Measurements from ENCODE around the gene SLC9A3.

The SLC9A3 gene

DNA sequence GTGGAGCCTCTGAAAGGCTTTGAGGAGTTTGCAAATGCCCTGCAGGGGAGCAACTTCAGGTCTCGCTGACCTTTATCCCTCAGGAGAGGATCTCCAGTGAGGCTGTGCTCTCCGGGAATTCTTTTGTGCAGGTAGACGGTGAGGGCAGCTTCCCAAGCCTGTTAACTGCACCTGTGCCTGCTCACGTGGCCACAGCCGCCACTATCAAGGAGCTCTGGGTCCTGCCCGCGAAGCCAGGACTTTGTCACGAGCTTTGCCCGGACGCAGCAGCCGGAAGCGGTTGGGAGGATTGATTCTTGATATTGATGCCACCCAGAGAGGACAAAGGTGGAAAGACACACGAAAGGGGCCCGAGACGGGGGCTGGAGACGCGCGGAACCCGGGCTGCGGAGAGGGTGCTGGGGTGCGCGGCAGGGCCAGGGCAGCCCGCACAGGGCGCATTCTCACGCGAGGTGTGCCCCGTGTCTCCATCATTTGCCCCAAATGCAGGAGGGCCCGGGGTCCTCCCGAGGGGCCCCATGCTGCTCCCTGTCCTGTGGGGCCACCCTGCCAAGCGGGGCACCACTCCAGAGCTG is 18.2 kb downstream of the SLC9A3 start:
- no peak for DNase-seq (ENCODE audit: low read depth)

DNA sequence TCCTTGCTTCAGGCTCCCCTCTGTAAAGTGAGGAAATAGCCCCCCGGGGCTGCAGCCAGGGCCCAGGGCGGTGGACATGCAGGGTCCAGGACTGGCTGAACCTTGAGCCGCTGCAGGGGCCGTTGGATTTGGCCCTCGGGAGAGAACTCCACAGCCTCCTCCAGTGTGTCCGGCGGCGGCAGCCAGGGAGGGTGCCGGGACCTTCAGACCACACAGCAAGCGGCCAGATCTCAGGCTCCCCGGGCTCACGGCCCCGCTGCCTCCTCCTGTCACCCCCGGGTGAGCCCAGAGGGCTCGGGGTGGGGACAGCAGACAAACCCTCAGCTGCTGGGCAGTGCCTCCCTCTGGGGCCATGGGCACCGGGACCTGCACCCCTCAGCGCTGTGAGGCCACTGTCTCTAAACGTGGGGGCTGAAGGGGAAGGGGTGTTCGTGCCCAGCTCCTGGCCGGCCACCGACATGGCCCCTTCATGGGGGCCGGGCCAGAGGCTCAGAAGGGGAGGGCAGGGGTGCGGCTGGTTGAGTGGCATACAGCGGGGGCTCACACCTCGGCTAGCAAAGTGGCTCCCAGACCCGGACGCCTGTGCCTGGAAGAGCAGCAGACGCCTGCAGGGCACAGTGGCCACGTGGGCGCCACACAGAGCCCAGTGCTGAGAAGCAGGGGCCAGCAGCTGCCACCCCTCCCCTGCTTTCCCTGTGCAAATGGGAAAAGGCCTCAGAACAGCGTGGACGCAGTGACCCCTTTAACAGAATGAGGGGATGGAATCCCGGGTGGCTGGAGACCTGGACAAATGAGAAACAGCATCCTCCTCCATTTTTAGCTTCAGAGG is 19.7 kb downstream of the SLC9A3 start:
- DNase-seq (ENCODE audit: low read depth), result no peak

DNA sequence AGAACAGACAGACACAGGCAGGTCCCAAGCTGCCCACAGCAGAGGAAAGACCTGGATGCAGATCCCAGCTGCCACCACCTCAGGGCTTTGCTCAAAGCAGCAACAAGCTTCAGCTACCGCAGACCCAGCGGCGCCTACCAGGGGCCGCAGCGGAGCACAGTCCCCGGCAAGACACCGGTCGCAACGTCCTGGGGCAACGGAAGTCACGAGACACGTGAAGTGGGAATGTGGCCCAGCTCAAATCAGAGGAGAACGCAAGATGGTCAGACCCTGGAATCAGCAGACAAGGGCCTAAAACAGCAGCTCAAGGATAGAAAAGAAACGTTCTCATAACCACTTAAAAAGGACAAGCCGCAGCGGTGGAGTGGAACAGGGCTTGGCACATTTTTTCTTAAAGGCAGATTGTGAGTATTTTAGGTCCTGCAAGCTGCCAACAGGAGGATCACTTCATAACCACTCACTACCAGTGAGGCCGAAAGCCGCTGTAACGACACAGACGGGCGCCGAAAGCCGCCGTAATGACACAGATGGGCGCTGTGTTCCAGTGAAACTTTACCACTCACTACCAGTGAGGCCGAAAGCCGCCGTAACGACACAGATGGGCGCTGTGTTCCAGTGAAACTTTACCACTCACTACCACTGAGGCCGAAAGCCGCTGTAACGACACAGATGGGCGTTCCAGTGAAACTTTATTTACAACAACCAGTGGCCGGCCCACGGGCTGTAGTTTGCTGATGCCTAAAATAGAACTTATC is 21.7 kb downstream of the SLC9A3 start:
- DNase-seq (ENCODE audit: low read depth), result no peak

DNA sequence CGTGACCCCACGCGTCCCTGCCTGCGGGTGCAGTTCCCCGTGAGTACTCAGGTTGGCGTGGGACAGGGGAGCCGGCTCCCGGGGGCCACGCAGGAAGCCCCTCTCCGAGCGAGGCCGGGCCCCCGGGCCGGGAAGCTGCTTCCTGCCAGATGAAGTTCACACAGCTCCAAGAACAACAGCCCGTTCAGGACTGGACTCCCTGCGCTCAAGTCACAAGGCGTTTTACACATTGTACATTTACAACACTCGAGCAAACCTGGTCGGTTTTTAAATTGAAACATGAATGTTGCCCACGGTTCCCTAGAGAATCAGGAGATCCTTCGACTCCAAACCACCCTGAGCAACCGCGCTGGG is 22.4 kb downstream of the SLC9A3 start:
- no peak for DNase-seq (ENCODE audit: low read depth)

DNA sequence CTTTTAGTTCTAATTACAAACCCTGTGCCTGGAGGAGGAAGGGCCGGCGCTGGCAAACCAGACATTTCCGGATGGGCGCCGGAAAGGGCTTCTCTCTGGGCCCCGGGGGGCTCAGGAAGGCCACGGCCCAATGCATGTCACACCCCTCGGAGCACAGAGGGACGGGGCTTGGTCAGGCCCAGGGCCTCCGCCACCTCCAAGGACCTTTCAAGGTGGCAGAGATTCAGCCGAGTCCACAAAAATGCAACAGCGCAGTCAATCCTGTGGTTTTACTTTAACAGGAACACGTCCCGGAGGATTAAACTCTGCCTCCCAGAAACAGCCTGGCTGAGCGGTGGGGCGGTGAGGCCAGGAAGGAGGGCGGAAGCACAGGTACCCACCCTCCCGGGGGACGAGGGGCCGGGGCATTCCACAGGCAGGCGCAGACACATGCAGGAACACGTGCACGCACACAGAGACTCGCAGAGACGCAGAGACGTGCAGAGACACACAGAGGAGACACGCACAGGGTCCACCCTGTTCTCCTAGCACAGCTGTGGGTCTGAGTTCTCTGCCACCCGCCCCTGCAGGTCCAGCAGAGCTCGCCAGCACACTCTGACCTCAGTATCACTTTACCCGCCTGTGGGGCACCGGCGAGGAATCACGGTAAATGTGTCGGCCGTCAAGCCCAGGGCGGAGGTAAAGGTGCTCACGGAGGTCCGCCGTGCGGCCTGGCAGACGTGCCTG is 23.0 kb downstream of the SLC9A3 start:
- DNase-seq (ENCODE audit: low read depth), result no peak

DNA sequence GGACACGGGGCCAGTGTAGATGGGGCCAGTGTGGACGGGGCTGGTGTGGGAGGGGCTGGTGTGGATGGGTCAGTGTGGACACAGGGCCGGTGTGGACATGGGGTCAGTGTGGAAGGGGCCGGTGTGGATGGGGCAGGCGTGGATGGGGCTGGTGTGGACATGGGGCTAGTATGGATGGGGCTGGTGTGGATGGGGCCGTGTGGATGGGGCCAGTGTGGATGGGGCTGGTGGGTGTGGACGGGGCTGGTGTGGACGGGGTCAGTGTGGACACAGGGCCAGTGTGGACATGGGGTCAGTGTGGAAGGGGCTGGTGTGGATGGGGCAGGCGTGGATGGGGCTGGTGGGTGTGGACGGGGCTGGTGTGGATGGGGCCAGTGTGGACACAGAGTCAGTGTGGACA is 23.8 kb downstream of the SLC9A3 start:
- DNase-seq (ENCODE audit: low read depth), result no peak

DNA sequence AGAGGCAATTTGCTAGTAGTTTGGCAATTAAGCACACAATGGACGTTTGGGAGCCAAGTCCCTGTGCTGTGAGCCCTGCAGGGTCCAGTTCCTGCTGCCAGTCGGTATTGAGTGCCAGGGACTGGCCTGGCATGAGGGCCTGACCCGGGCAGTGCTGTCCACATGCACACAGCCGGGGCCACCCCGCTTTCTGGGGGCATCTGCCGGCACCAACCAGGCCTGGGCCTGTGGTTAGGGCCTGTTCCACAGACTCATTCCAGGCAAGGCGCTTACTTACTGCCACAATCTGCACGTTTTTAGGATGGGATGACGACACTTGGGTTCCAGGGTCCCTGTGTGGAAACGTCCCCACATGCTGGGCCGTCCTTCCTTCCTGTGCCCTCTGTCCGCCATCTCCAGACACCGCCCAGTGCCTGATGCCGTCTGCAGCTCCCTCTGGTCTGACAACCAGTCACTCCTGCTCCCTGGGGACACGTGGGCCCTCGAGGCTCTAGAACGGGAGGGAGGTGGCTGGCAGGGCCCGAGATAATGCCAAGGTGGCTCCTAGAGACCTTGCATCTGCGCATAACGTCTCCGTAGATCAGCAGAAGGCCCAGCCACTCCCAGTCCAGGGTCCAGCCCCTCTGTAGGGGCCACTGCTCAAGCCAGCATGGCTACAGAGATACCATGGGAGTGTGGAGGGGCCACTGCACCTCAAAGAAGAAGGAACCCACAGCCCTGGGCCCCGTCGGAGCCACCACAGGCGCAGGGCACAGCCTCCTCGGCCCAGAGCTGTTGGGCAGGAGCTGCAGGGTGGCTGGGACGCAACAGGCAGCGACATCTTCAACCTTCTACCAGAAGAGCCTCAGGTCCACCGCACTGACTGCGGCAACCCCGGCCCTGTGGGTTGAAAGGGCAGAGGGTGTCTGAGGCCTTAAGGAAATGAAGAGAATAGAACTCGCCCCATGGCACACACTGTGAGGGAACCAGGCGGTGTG is 24.7 kb downstream of the SLC9A3 start:
- DNase-seq (ENCODE audit: low read depth), result no peak

DNA sequence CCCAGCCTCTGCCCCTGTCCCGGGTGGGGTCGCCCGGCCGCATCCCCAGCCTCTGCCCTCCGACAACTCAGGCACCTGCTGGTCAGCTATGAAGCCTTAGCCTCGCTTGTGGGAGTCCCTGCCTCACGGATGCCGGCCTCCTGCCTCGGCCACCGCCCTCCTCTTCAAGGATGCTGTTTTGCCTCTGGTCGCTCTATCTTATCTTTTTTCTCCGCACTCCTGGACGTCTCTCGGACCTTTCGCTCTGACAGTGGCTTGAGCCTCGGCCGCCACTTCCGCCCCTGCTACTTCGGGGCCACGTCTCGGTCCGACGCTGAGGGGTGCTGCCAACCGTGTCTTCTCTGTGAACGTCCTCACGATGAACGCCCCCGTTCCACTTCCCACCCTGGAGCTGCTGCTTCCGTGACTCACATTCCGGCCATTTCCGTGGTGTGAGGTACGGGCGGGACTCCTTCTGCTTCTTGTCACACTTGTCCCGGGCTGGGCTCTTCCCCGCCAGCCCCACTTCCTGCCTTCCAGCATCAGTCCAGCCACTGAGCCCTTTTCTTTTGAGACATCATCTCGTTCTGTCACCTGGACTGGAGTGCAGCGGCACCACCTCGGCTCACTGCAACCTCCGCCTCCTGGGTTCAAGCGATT is 26.3 kb downstream of the SLC9A3 start:
- DNase-seq (ENCODE audit: low read depth), result no peak

DNA sequence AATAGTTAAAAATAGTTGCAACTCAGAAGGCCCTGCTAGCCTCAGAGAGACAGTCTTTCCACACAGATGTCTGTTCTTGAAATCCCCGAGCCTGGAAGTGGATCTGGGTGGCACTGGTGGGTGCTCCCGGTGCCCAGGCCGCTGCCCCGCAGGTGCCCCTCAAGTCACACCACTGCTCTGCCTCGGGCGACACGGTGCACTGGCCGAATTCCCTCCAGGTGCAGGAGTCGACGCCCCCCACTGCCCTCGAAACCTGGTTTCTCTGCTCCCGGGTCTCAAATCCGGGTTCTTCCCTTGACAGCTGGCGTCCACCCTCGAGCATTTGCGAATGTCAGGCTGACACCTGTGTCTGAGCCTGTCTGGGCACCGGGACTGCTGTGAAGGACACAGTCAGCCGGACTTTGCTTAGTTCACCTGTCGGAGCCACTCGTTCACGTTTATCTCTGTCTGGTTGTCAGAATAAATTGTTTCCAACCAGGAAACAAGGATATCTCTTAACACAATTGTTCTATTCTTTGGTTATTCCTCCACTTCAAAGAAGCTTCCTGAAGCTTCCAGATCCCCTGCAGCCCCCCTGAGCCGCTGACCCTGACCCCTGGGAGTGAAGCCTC is 27.1 kb downstream of the SLC9A3 start:
- no peak for DNase-seq (ENCODE audit: low read depth)

DNA sequence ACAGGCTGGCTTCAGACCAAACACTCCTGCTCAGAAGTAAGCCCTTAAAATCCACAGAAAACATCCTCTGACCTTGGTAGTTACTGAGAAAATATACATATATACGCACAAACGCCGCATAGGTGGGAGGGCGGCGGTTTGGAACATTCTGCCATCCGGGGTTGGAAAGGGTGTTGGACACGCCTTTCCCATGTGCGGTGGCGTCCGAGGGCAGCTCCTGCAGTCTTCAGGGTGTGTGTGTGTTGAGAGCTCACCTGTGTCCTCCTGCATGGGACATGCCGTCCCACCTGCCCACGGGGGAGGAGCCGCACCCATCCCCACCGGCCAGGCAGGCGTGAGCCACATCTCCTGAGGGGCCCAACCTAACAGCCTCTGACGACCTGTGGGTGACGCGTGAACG is 28.2 kb downstream of the SLC9A3 start:
- no peak for DNase-seq (ENCODE audit: low read depth)

DNA sequence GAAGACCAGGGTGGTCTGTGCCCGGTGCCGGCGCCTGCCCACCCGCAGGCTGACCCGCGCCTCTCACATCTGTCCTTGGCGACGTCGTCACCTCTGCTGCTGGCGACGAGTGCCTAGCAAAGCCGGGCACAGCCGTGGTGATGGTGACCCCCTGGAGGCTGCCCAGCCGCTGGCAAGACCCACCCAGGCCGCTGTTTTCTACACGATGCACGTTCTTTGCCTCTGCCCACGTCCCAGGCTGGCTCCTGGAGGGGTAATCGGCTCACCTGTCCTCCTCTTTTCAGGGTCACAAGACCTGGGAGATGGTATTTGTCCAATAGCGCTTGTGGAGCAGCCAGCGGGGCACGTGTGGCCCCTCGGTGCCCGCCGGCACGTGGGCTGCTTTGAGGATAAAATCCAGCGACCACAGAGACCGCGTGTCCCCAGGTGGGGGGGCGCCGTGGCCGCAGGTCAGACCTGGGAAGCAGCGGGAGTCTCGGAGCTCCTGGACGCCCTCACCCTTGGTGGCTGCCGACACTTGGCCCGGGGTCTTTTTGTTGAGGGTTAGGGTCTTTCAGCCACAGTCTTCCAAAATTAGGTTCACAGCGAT is 29.5 kb downstream of the SLC9A3 start:
- no peak for DNase-seq (ENCODE audit: low read depth)

DNA sequence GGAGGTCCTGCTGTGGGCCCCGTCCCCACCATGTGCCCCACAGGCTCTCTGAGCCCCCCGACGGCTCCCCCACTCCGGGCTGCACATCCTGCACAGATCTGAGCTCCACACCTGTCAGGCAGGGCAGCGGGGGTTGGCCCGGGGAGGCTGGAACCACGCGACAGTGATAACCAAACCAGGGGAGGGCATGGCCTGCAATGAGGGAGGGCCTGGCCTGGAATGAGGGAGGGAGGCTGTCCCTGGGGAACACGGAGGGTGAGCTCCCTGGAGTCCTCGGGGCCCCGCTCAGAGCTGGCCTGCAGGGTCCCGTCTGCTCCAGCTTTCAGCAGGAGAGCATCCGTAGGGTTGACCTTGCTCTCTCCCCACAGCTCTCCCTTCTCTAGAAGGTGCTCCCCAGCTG is 30.5 kb downstream of the SLC9A3 start:
- no peak for DNase-seq (ENCODE audit: low read depth)

DNA sequence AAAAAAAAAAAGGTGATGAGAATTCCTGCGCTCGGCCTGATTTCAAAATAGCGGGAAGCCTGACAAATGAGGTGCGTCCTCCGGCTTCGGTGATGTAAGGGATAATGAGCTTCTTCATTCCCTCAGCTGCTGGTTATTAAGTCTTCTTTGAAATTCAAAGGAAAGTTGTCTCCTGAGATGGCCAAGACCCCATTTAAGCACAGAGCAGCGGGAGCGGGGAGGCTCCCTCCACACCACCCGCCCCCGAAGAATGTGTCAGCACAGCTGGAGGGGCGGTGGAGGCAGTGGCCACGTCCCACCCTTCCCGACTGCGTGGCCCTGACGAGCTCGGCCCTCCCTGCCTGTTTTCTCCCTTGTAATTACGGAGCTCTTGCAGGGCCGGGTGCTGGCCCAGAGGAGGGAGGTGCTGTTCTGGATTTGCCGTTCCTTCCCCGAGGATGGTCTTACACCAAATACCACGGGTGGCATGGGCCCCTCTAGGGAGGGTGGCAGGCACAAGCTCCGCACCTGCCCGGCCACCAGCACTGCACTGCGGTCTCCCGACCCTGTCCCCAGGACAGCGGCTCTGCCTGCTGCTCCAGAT is 31.0 kb downstream of the SLC9A3 start:
- DNase-seq (ENCODE audit: low read depth), result no peak

DNA sequence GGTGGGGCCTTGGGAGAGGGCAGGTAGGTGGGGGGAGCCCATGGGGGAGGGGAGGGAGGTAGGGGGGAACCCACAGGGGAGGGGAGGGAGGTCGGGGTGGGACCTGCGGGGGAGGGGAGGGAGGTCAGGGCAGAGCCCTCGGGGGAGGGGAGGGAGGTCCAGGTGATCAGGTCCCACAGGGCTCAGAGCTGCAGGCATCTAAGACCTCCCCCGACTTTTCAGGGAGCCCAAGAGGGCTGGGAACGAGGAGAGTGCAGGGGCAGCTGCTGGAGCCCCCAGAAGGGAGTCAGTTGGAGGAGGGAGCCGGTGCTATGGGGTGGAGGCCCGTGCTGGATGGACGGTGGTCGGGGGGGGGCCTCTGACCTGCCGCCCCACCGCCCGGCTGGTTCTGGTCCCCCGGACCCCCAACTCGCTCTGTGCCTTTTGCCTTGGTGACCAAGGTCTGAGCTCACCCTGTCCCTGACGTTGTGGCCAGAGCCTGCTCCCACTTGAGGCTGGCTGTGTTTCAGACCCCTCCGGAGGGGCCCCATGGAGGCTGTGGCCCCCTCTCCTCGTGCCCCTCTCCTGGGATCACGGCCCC is 31.8 kb downstream of the SLC9A3 start:
- DNase-seq (ENCODE audit: low read depth), result no peak

DNA sequence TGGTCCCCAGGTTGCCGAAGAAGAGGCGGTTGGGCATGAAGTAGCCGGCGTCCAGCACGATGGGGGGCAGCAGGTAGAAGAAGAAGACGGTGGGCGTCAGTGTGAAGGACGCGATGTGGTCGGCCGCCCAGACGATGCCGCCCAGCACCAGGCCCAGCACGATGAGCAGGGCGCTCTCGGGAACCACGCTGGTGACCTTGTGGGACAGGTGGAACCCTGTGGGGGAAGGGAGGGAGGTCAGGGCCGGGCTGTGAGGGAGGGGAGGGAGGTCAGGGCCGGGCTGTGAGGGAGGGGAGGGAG is 32.4 kb downstream of the SLC9A3 start:
- DNase-seq (ENCODE audit: low read depth), result no peak

DNA sequence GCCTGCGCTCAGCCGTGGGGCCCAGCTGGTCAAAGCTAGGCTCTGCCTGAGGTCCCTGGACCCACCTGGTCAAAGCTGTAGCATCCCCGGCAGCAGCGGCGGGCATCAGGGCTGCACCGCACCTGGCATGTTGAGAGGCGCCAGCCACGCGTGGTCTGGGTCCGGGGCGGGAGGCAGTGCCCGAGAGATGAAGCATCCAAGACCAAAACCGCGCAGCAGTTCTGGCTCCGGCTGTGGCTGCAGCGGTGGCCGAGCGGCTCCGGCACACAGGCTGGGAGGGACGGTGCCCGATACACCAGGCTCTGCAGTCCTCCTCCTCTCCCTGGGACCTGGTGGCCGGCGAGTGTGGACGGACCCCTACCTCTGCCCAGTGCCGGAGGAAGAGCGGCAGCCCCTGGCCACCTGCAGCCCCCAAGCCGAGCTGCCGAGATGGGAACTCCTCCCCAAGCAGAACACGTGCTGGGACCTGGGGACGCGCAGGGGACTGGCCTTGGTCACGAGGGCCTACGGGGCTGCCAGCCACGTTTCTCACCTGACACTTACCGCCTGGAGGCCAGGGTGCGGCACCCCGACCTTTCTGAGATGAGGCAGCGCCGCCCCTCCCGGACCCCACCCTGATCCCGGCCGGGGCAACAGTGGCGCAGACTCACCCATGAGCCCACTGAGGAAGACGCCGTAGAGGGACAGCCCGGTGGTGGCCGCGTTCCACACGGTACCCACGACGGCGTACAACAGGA is 33.0 kb downstream of the SLC9A3 start:
- DNase-seq (ENCODE audit: low read depth), result no peak

DNA sequence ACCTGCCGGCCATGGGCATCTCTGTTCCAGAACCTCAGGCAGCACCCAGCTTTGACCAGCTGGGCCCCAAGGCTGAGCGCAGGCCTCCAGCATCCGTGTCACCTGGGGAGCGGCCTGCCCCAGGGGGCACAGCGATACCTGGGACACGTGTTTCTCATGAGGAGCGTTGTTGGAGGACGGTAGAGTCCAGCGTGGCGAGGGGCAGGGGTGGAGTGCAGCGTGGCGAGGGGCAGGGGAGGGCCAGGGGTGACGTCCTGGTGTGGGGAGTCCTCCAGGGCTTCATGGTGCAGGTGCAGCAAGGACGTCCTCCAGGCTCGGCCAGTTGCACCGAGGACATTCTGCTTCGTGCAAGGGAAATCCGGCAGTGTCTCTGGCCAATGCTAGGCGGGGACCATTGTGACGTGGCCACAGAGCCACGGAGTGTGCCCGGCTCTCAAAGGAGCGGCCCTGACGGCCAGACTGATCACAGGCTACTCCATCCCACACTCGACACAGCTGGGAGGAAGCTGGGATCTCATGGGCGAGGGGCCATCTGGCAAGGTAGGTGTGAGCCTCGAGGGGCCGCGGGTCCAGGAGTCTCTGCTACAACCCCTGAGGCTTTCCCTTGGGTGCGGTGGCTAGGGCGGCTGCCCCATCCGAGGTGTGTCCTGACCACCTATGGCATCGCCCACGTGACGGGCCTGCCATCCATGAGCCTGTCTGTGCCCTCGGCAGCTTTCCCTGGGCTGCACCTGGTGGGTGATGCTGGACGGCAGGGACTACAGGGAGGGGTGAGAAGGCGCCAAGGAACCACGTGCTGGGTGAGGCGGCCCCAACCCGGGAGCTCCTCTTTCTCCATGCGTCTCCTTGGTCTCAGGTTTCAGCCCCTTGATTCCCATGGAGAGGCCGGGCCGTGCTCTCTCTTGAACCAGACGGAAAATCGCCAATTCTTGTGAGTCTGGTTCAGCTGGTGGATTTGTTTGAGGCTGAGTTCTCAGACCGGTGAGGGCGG is 33.8 kb downstream of the SLC9A3 start:
- DNase-seq (ENCODE audit: low read depth), result no peak

DNA sequence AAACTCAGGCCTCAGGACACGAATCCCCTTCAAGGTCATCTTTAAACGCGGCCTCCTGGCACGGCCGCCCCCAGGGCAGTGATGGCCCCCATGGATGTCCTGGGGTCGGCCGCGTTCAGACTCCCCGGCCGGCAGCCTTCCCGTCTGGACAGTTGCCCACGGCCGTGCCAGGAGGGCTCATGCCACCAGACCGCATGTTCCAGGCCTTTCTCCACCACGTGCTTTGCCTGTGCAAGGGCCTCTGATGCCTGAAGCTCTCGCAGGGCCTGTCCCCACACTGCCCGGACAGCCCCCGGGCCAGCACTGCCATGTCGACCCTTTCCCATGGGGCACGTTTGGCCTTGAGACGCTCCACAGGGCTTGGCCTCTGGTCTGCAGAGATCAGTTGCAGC is 34.6 kb downstream of the SLC9A3 start:
- DNase-seq (ENCODE audit: low read depth), result no peak
